NCI-H1092 treated with DMSO at 0.1 percent for 48 hours (cell line): Measurements from ENCODE around the gene DMD.

Experiments
- DNase-seq: peaks from one replicate; lab custom pipeline; 2025; lab: John Stamatoyannopoulos, UW

Gene DMD

DNA sequence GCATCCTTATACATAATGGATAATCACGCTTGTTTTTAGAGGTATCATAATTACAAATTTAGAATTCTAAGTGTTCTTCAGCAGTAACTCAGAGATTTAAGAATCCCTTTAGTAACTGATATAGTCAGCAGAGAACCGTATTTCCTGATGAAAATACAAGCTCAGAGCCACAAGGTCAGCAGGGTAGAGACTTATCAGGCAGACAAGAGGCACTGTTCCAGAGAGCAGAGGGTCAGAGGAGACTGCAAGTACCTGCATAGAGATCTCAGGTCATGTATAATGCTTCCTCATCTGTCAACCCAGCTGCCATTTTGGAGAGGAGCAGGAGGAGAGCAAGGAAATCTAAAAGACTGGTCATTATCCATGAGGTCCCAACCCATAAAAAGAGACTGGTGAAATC, 1352.4 kb downstream of the DMD start:
- DNase-seq: no peak

DNA sequence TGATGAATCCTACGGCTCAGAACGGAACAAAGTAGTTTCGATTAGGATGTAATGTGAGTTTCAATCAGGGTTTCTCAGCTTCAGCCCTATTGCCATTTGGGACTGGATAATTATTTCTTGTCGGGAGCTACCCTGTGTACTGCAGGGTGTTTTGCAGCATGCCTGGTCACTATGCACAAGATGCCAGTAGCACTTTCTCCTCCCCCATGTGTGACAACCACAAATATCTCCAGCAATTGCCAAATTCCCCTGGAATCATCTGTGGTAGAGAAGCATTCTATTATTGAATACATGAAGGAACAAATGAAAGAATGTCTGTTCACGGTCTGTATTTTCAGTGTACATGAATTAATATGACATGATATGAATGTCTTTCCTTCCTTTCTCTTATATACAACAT, 1356.6 kb downstream of the DMD start:
- no peak for DNase-seq

DNA sequence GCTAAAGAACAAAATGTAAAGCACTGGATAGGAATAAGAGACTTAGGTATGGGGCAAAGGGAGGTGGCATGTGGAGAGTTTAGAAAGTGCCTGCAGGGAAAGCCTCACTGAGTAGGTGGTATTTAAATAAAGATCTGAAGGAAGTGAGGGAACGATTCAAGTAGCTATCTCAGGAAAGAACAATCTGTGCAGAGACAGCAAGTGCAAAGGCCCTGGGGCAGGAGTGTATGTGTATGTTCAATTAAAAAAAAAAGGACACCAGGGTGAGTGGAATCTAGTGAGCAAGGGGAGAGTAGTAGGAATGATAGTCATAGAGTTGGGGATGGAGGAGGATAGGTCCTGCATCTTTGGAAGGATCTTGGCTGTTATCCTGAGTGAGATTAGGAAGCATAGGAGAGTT, 1359.6 kb downstream of the DMD start:
- DNase-seq: no peak

DNA sequence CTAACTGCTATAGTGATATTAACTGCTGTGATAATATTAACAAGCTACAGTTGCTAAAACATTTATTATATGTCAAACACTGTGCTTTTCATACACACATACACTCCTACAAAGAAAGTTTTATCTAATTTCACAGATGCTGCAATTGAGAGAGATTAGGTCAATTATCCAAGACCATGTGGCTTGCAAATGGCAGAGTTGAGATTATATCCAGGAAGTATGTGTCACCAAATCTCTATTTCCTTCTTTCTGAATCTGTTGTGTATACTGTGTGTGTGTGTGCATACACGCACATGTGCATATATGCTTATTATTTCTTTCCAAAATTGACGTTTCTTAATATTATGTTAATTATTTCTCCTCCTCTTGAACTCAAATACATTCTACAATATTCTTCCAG, 1363.6 kb downstream of the DMD start:
- DNase-seq: no peak

DNA sequence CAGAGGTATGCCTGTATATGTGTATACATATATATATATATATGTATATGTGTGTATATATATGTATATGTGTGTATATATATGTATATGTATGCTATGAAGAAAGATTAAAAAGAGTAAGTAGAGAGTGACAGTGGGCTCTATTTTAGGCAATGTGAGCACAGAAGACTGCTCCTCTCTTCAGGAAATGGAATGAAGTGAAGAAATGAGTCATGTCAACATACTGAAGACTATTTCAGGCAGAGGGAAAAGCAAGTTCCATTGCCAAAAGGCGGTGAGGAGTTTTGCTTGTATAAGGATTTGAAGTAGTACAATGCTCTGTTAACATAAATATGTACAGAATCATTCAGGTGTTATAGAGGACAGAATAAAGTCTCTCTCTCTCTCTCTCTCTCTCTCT, 1366.3 kb downstream of the DMD start:
- DNase-seq: no peak

DNA sequence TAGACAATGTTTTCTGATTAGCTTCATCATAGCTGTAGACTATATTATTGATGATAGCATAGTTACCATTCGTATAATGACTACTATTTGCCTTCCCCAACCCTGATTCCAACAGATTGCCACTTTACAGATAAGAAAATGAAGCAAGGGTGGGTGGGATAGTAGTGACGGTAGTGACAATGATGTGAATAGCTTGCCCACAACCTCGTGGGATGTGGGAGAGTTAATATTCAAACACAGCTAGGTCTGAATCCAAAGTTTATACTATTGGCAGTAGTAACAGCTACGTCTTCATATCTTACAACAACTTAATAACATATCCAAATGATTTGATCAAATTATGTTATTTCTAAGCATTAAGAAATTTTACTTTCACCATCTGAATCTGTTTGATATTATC, 1372.7 kb downstream of the DMD start:
- DNase-seq: no peak

DNA sequence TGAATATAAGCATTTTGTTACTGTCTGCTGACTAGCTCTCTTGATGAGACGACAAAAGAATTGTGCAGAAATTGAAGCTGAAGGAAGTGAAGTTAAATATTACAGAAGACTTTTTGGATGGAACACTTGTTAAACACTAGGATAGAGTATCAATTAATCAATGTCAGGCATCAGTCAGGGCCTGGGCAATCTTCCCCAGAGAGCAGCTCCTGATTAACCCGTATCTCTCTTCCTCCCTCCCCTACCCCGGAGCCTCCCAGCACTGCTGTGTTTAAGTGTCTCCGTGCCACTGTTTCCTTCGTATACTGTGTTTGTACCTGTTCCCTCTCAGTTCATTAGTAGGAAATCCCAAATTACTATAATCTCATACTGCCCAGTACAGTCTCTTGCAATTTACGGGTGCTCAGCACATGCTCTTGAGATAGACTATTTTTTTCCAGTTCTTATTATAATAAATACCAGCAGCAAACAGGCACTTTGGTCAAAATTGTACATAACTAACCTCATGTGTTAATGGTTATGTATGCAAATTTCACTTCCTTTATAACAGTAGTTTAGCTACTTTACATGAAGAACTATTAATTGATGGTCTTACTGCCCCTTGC, 1373.8 kb downstream of the DMD start:
- no peak for DNase-seq

DNA sequence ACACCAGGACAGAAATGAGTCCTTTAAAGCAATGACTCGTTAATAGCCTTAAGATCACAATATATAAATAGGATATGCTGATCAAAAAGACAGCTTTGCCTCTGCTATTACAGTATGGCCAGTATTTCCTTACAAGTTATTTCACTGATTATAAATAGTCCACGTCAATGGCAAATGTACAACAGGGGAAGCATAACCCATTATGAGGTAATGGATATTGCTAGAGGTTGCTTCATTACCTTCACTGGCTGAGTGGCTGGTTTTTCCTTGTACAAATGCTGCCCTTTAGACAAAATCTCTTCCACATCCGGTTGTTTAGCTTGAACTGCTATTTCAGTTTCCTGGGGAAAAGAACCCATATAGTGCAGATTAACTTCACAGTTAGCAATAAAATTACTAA, 1374.9 kb downstream of the DMD start:
- no peak for DNase-seq

DNA sequence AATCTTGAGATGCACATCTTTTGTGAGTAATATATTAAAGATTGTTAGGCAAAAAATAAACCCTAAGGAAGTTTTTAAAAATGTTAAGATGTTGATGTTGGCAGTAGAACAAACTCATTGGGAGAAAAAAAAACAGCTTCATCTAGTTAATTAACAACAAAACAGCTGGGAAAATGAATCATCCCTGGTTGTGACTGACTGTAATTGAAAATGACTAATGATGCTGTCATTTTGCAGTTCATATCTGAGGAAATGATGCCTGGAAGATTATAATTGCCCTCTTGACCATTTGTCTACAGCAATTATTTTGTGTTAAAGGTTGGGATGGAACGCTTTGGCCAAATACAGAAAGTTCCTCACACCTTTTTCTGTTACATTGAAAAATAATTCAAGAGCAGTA, 1379.1 kb downstream of the DMD start:
- DNase-seq: no peak

DNA sequence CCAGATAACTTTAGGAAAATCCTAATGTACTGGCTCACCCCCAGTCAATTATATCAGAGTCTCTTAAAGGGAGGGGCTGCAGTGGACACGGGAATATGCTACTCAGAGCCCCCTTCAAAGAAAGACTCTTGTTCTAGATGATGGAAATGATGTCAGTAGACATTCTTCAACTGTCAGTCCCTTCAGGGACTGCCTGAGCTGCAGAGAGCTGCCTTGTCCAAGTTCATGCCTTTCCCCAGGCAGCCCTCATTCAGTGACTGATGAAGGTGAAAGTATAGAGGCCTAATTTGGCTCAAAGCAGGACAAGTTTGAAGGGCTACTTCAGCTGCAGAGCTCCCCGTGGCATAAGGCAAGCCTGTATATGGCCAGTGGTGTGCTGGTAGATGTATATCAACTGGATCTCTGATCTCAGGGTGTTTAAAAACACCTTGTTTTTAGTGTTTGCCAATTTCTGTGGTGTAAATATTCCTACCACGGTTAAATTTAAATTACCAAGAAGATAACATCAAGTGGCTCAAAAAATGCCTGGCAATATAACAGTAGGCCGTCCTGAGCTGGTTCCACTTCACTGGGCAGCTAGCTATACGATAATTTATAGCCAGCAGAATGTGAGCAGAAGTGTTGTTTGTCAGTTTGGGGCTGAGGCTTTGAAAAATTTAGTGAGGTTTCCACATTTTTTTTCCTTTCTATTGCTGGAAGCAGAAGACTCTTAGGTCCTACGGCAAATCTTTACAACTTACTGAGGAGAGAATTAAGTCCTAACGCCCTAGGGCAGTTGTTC, 1390.7 kb downstream of the DMD start:
- DNase-seq: no peak

DNA sequence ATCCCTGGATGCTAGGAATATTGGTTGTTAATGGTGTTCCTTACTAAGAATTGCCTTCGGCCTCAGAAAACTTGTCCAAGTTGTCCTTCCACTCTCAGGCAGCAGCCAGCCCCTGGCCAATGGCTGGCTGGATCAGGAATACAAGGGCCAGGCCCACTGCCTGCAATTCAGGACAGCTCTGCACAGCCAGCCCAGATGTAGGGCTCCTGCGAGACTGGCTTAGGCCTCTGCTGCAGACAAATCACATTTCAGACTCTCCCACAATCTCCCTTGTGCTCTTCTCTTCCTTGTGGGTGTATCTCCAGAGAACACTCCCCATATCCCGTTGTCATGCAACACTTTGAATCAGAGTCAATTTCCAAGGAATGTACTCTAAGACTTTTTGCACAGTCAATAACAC, 1391.9 kb downstream of the DMD start:
- DNase-seq: no peak

DNA sequence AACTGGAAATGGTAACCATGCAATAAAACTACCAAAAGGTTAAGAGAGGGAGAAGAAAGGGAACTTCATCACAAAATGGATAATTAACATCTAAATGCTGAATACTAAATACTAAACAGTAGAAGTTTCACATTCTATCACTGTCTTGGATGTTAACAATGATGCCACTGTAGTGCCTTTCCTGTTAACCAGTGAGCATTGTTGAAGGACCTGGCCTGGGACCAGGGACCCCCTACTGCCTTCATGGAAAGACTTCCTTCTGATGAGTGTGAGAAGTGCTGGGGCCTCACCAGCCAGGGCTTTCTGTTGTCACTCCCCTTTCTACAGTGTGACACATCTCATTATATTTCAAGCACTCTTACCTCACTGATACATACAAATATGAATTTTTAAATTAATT, 1400.2 kb downstream of the DMD start:
- DNase-seq: no peak

DNA sequence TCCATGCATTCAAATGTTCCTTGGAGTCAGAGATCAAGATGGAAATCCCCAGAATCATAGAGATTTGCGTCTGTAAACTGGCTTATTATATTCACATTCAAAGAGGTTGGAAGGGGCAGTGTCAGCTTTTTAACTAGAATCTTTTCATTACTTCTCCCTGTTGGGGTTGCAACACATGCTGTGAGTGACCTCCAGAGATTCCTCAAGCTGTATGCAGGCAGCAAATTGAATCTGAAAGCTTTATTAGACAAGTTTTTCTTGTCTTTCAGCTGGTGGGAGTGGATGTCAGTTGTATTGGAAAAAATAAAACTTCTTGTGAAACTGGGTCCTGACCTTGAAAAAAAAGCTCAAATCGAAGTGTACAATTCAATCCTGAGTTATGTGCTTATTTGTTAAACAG, 1403.0 kb downstream of the DMD start:
- DNase-seq: no peak

DNA sequence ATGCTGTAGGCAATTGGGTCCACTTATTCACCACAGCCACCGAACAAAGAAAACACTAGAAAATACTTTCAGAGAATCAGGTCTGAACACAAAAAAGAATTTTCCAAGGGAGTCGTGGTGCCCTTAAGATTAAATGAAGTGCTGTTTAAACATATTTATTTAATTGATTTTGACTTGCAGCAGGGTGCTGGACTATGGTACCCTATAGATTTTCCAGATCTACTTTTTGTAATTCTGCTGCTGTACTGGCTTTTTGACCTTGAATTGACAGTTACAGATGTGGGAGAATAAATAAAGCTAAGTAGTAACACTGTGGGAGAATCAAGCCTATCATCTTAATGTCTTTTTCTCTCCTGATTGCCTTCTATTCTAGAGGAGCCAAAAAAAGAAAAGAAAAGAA, 1404.2 kb downstream of the DMD start:
- DNase-seq: no peak

DNA sequence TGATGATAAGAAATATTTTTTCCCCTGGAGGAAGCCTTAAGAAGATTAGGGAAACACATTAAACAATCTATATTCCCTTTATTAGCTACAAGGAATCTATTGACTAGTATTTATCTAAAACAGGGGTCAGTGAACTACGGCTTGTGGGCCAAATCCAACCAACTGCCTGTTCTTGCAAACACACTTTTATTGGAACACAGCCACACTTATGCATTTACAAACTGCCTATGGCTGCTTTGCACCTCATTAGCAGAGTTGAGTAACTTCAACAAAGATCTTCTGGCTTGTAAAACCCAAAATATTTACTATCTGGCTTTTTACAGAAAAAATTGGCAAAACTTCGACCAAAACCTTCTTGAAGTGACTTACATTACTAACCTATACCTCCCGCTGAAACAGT, 1405.6 kb downstream of the DMD start:
- DNase-seq: no peak

DNA sequence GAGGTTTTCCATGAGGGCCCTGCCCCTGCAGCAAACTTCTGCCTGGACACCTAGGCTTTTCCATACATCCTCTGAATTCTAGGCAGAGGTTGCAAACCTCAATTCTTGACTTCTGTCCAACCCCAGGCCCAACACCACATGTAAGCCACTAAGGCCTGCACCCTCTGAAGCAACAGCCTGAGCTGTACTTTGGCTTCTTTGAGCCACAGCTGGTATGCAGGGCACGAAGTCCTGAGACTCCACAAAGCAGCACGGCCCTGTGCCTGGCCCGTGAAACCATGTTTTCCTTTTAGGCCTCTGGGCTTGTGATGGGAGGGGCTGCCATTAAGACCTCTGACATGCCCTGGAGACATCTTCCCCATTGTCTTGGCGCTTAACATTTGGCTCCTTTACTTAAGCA, 1411.1 kb downstream of the DMD start:
- no peak for DNase-seq

DNA sequence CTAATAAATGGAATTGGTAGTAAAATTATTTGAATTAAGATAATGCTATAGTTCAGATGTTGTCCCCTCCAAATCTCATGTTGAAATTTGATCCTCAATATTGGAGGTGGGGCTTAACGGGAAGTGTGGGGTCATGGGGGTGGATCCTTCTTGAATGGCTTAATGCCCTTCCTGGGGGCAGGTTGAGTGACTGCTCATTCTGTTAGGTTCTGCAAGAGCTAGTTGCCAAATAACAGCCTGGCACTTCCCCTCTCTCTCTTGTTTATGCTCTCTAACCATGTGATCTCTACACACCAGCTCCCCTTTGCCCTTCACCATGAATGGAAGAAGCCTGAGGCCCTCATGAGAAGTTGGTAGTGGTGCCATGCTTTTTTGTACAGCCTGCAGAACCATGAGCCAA, 1414.7 kb downstream of the DMD start:
- no peak for DNase-seq

DNA sequence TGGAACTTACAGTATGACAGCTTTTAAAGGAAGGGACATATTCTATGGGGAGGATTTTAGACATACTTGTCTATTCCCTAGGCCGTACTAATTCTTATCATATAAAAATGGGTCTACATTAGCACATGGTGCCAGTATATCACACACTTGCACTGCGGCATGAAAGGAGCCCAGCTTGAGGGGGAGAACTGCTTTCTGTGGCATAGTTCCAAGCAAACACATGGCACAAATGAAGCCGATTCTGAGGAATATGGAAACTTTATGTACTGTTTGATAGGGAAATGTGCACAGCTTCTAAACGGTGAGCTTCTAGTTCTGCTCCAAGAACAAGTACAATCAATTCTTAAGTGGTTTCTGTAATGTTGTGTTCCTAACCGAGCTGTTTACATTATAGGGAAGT, 1463.9 kb downstream of the DMD start:
- no peak for DNase-seq

DNA sequence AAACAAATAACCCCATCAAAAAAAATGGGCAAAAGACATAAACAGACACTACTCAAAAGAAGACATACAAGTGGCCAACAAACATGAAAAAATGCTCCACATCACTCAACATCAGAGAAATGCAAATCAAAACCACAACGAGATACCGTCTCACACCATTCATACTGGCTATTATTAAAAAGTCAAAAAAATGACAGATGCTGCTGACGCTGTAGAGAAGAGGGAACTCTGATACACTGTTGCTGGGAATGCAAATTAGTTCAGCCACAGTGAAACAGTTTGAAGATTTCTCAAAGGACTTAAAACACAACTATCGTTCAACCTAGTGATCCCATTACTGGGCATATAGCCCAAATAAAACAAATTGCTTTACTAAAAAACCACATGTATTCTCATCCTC, 1468.3 kb downstream of the DMD start:
- DNase-seq: no peak

DNA sequence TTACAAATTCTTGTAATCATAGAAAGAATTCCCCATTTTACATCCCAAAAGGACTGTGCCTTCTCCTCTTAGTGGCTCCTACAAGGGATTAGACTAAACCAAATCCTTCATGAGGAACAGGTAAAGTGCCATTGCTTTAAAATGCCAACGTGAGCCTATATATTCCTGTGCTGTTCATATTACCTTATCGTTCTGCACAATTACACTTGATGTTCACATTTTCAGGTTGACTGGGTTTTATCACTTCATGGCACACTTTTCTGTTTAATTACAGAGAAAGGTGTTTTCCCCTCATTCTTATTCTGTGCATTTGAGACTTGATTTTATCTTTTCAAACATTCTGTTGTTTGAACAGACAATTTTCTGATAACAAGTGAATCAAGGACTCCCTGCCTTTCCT, 1493.9 kb downstream of the DMD start:
- DNase-seq: no peak

DNA sequence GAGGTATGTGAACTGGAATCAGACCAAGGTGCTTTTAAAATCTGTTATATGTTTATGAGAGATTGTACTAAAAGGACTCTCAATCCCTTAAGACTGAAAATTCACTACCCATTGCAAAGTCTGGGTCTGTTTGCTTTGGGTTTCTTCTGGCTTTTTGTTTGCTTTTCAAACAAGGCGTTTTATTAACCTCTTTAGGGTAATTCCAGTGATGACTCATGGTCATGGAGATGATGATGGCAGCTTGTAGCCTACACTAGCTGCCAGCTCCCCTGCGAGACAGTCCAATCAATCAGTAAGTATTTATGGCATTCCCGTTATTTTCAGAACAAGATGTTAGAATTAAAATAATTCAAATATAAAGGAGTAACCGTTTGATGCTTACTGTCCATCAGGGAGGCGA, 1495.7 kb downstream of the DMD start:
- no peak for DNase-seq

DNA sequence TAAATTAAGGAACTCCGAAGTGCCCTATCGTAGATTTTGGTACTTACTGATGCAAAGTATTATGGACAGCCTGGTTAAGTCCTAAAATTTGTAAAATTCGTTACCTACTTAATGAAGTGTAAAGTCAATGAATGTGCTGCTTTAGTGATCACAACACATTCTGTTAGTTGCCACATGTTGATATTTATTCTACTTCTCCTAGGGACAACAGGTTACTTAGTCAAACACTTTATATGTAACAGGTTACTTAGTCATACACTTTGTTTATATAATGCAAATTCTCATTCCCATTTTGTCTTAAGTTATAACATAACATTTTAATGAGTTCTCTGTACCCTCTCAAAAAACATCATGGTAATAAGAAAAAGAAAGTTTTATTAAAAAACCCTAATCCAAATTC, 1496.6 kb downstream of the DMD start:
- DNase-seq: no peak

DNA sequence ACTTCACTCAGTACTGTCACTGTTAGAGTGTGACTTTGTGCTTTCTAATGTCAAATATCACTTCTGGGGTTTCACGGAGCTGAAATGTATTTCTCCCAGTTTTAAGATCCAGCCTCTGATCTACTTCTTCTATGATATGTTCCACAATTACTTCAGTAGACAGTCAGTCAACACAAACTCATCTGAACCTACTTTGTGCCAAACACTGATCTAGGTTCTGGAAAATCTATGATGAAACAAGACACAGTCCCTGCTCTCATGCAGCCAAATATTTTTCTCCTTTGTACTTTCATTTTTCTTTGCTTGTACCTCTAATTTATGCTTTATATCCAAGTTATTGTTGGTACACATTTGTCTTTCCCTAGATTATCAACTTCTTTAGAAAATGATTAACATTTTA, 1498.2 kb downstream of the DMD start:
- no peak for DNase-seq

DNA sequence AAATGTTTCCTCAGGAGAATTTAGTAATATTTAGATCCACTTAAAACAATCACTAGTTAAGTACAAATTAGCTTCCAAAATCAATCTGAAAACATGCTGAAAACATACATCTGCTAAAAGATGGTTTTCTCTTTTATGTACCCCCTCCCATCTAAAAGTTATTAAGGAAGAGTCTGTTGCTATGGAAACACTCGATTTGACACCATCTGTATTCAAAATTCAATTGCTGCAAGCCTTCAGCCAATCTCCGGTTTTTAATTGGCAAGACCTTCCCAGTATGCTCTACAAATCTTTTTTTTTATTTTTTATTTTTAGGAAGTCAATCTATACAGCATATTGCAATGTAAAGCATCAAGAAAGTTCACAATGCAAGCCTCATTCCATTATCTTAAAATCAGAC, 1500.2 kb downstream of the DMD start:
- DNase-seq: no peak
